ENCODE results near the gene ATXN7L1.

Gene ATXN7L1

GRCh38 chr7:105649727-105650381, 226.5 kb downstream of the ATXN7L1 start:
- H3K27ac ChIP-seq (ENCODE audit: extremely low read depth, low read depth, low read length), result no peak overlapping the region
- peaks cover 6% of the 10 kb centered on the region for H3K4me1 ChIP-seq (ENCODE audit: control insufficient read depth, insufficient read depth, low read length)
- TF ChIP-seq ZBTB6 (tag by site-specific recombination; IDR thresholded peaks at IDR 0.05), result no peak
- no peak for TF ChIP-seq ZIC2 (tag by site-specific recombination; IDR thresholded peaks at IDR 0.05)
- TF ChIP-seq ZNF660 (tag by site-specific recombination; IDR thresholded peaks at IDR 0.05), result no peak
- no peak for TF ChIP-seq ZNF514 (tag by site-specific recombination; IDR thresholded peaks at IDR 0.05)
- H3K36me3 ChIP-seq (ENCODE audit: control insufficient read depth in 2 of 2, insufficient read depth in 1 of 2, low read length in 2 of 2), result no peaks in the 10 kb centered on the region
- POLR2A ChIA-PET, result no interaction called here
- no peak overlapping the region for H3K4me3 ChIP-seq (ENCODE audit: low read depth, low read length)
- no peaks in the 10 kb centered on the region for H3K9me3 ChIP-seq (ENCODE audit: control insufficient read depth, insufficient read depth, low read depth, low read length)
- CTCF ChIA-PET, result interaction anchor here (1.0 to 3.7 kb wide), 2 partner anchors 13 to 394 kb away, joined by 3 to 22 read pairs; no protein-coding TSS in a partner anchor

GRCh38 chr7:105648561-105649401, 227.6 kb downstream of the ATXN7L1 start:
- POLR2A ChIA-PET, result interaction anchor here (0.5 kb wide), 1 partner anchor 46 kb away, joined by 5 read pairs; no protein-coding TSS in a partner anchor
- Histone ChIP-seq H3K27ac (ENCODE audit: extremely low read depth, low read depth, low read length) (no peak overlapping the region), H3K9me3 (ENCODE audit: control insufficient read depth, insufficient read depth, low read depth, low read length) (no peaks in the 10 kb centered on the region), H3K4me3 (ENCODE audit: low read depth, low read length) (no peak overlapping the region), H3K4me1 (ENCODE audit: control insufficient read depth, insufficient read depth, low read length) (peaks cover 6% of the 10 kb centered on the region), H3K36me3 (ENCODE audit: control insufficient read depth in 2 of 2, insufficient read depth in 1 of 2, low read length in 2 of 2) (no peaks in the 10 kb centered on the region)
- CTCF ChIA-PET, result interaction anchor here (1.0 to 2.8 kb wide), 2 partner anchors 8 to 396 kb away, joined by 3 to 17 read pairs; no protein-coding TSS in a partner anchor
- TF ChIP-seq ZNF433 (tag by site-specific recombination; IDR thresholded peaks at IDR 0.05; ENCODE audit: low read depth) (no peak), ZNF175 (tag by site-specific recombination; IDR thresholded peaks at IDR 0.05) (no peak), ZBTB49 (tag by site-specific recombination; IDR thresholded peaks at IDR 0.05; ENCODE audit: low read depth) (no peak), KLF9 (tag by site-specific recombination; IDR thresholded peaks at IDR 0.05; ENCODE audit: low read depth) (peak; percentile 50), ZNF560 (tag by site-specific recombination; IDR thresholded peaks at IDR 0.05; ENCODE audit: borderline replicate concordance) (no peak), KLF16 (tag by site-specific recombination; IDR thresholded peaks at IDR 0.05) (0 out of 2 replicates have a peak, but pooled peaks have one; percentile 7), ZNF596 (tag by site-specific recombination; IDR thresholded peaks at IDR 0.05) (no peak), ZNF174 (tag by site-specific recombination; IDR thresholded peaks at IDR 0.05) (no peak), HIC1 (tag by site-specific recombination; IDR thresholded peaks at IDR 0.05) (no peak), ZSCAN5A (tag by site-specific recombination; IDR thresholded peaks at IDR 0.05) (no peak), ZBTB21 (tag by site-specific recombination; IDR thresholded peaks at IDR 0.05) (no peak), ZEB2 (tag by site-specific recombination; IDR thresholded peaks at IDR 0.05) (no peak), KLF7 (tag by site-specific recombination; IDR thresholded peaks at IDR 0.05; ENCODE audit: borderline replicate concordance) (no peak), ZNF214 (tag by site-specific recombination; IDR thresholded peaks at IDR 0.05; ENCODE audit: borderline replicate concordance) (no peak), RBAK (tag by site-specific recombination; IDR thresholded peaks at IDR 0.05) (no peak), ZNF341 (tag by site-specific recombination; IDR thresholded peaks at IDR 0.05; ENCODE audit: low read depth) (peak; percentile 32; the same call in 1 of the 2 replicates), ATF2 (tag by site-specific recombination; IDR thresholded peaks at IDR 0.05; ENCODE audit: low read depth) (no peak), ZNF366 (tag by site-specific recombination; conservative IDR thresholded peaks at IDR 0.05) (no peak), ZBTB8A (tag by site-specific recombination; IDR thresholded peaks at IDR 0.05) (peak; percentile 46), ZNF791 (tag by site-specific recombination; IDR thresholded peaks at IDR 0.05) (no peak)

All from HEK293 (cell line).